Spleen (tissue), 7 donors: Measurements from ENCODE around the gene ATXN10.

Experiments
- CTCF ChIP-seq, 11 experiments: fragments of 200-600 bp in 7 of 11; fragments of 450-650 bp in 4 of 11; sonication (generic) in 4 of 11; IDR thresholded peaks in 8 of 11; conservative IDR thresholded peaks in 3 of 11; 1 replicate in 7 of 11; 2 replicates in 4 of 11; pipeline versions ENCODE4 v1.4.0 to v1.8.0; 2016 to 2021; ENCODE audit warnings: antibody characterized with exemption in 11 of 11, inconsistent platforms in 4 of 11, mild to moderate bottlenecking in 1 of 11
- POLR2A ChIP-seq, 3 donors: fragments of 450-650 bp; IDR thresholded peaks; one replicate each; pipeline ENCODE4 v1.5.1; 2017; ENCODE audit warnings: antibody characterized with exemption in 3 of 3, mild to moderate bottlenecking in 1 of 3
- donor health status: DM: no; HTN: no; CAD: no; lungs with moderate emphysema.
- donor health status: DM: no; HTN: no; CAD: no.
- donor health status: DM: no; HTN: no; CAD: no.

DNA sequence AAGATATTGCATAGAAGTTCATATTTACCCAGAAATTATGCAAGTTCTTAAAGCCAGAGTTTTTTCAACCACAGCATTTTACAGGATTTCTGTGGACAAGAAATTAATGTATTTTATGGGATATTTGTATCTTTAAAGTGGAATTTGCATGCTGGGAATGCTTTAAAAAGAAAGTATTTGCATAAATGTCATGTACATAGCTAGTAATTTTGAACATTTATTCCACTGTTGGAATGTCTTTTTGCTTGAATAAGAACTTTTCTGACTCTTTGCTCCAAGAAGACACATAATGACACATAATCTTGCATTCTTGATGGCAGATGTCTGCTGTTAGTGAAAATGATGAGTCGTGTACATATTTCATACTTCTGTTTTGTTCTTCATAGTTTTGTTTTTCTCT is 66.6 kb downstream of the ATXN10 start:
- TF ChIP-seq CTCF (IDR thresholded peaks at IDR 0.05 in 8 of 11, conservative IDR thresholded peaks at IDR 0.05 in 3 of 11) (no peak), POLR2A (IDR thresholded peaks at IDR 0.05) (no peak)
